Measurements from ENCODE around the gene SAMD5. TPM values are rescaled to one million over a fixed set of nuclear protein-coding genes. Genes with fewer than 3 reads are reported as not detected.

The SAMD5 gene
- total RNA-seq, 6 donors from 2014 or later, result 4.1 to 10.8 (median 5.6) TPM

GRCh38 chr6:147560670-147561069 lies 52.2 kb downstream of the SAMD5 start:
- H3K9me3 ChIP-seq, result no peaks in the 10 kb centered on the region
- no peak overlapping the region for H3K4me3 ChIP-seq
- TF ChIP-seq POLR2AphosphoS5 (IDR thresholded peaks at IDR 0.05) (no peak), EP300 (IDR thresholded peaks at IDR 0.05) (no peak), CTCF (IDR thresholded peaks at IDR 0.05) (no peak), POLR2A (IDR thresholded peaks at IDR 0.05) (no peak)
- no peaks in the 10 kb centered on the region for H3K36me3 ChIP-seq
- no peaks in the 10 kb centered on the region for H3K27me3 ChIP-seq
- H3K27ac ChIP-seq, result no peak overlapping the region
- H3K4me1 ChIP-seq, result no peaks in the 10 kb centered on the region
- no peak for ATAC-seq (ENCODE audit: low FRiP score in 2 of 2)
- DNase-seq, result no peak

- Histone ChIP-seq H3K27ac (no peak overlapping the region), H3K27me3 (no peaks in the 10 kb centered on the region), H3K4me1 (no peaks in the 10 kb centered on the region), H3K36me3 (no peaks in the 10 kb centered on the region), H3K9me3 (no peaks in the 10 kb centered on the region), H3K4me3 (no peak overlapping the region)
- 85 to 90% methylated on average over 6 of the region's 6 CpGs for WGBS, 2 donors
- no peak for TF ChIP-seq POLR2A (IDR thresholded peaks at IDR 0.05)
- TF ChIP-seq CTCF (IDR thresholded peaks at IDR 0.05), result no peak
- TF ChIP-seq EP300 (IDR thresholded peaks at IDR 0.05), result no peak
- TF ChIP-seq POLR2AphosphoS5 (IDR thresholded peaks at IDR 0.05), result no peak
- ATAC-seq (ENCODE audit: low FRiP score in 2 of 2) (no peak), DNase-seq (no peak)
These were observed 53.2 kb downstream of the SAMD5 start for GRCh38 chr6:147561726-147562125.

GRCh38 chr6:147563472-147563871 lies 55.0 kb downstream of the SAMD5 start:
- H3K4me3 ChIP-seq, result no peak overlapping the region
- TF ChIP-seq CTCF (IDR thresholded peaks at IDR 0.05), result no peak
- TF ChIP-seq POLR2A (IDR thresholded peaks at IDR 0.05), result no peak
- TF ChIP-seq POLR2AphosphoS5 (IDR thresholded peaks at IDR 0.05), result no peak
- TF ChIP-seq EP300 (IDR thresholded peaks at IDR 0.05), result no peak
- H3K36me3 ChIP-seq, result no peaks in the 10 kb centered on the region
- 70 to 81% methylated on average over 2 of the region's 2 CpGs for WGBS, 2 donors
- H3K27me3 ChIP-seq, result no peaks in the 10 kb centered on the region
- ATAC-seq (ENCODE audit: low FRiP score in 2 of 2) (no peak), DNase-seq (no peak)
- no peaks in the 10 kb centered on the region for H3K4me1 ChIP-seq
- no peak overlapping the region for H3K27ac ChIP-seq
- no peaks in the 10 kb centered on the region for H3K9me3 ChIP-seq

- TF ChIP-seq POLR2AphosphoS5 (IDR thresholded peaks at IDR 0.05) (no peak), POLR2A (IDR thresholded peaks at IDR 0.05) (no peak), EP300 (IDR thresholded peaks at IDR 0.05) (no peak), CTCF (IDR thresholded peaks at IDR 0.05) (no peak)
- Histone ChIP-seq H3K27ac (no peak overlapping the region), H3K9me3 (no peaks in the 10 kb centered on the region), H3K4me3 (no peak overlapping the region), H3K27me3 (no peaks in the 10 kb centered on the region), H3K4me1 (no peaks in the 10 kb centered on the region), H3K36me3 (no peaks in the 10 kb centered on the region)
- DNase-seq (no peak), ATAC-seq (ENCODE audit: low FRiP score in 2 of 2) (no peak)
- 30 to 54% methylated on average over 1 of the region's 1 CpG for WGBS, 2 donors
These were observed 56.1 kb downstream of the SAMD5 start for GRCh38 chr6:147564556-147564955.

GRCh38 chr6:147566244-147566898 lies 57.9 kb downstream of the SAMD5 start:
- no peaks in the 10 kb centered on the region for H3K27me3 ChIP-seq
- no peaks in the 10 kb centered on the region for H3K4me1 ChIP-seq
- no peaks in the 10 kb centered on the region for H3K36me3 ChIP-seq
- TF ChIP-seq POLR2A (IDR thresholded peaks at IDR 0.05) (no peak), POLR2AphosphoS5 (IDR thresholded peaks at IDR 0.05) (no peak)
- H3K4me3 ChIP-seq, result no peak overlapping the region
- 59 to 69% methylated on average over 3 of the region's 3 CpGs for WGBS, 2 donors
- DNase-seq (no peak), ATAC-seq (ENCODE audit: low FRiP score in 2 of 2) (no peak)
- H3K27ac ChIP-seq, result no peak overlapping the region
- H3K9me3 ChIP-seq, result no peaks in the 10 kb centered on the region
